HG03175 (cell line): ENCODE data around the gene CFAP126.
"Not testable (repeated sequence)": the region's sequence is repeated elsewhere in the genome, so short reads cannot be mapped to it uniquely, and the experiment has no call there.

ENCODE experiments used
- ATAC-seq: cut with Tn5 transposase; IDR thresholded peaks from one replicate; pipeline ENCODE4 v1.9.1; 2021; ENCODE audit warnings: mild to moderate bottlenecking, moderate library complexity; ENCODE audit not compliant: unreplicated experiment

The CFAP126 gene

DNA sequence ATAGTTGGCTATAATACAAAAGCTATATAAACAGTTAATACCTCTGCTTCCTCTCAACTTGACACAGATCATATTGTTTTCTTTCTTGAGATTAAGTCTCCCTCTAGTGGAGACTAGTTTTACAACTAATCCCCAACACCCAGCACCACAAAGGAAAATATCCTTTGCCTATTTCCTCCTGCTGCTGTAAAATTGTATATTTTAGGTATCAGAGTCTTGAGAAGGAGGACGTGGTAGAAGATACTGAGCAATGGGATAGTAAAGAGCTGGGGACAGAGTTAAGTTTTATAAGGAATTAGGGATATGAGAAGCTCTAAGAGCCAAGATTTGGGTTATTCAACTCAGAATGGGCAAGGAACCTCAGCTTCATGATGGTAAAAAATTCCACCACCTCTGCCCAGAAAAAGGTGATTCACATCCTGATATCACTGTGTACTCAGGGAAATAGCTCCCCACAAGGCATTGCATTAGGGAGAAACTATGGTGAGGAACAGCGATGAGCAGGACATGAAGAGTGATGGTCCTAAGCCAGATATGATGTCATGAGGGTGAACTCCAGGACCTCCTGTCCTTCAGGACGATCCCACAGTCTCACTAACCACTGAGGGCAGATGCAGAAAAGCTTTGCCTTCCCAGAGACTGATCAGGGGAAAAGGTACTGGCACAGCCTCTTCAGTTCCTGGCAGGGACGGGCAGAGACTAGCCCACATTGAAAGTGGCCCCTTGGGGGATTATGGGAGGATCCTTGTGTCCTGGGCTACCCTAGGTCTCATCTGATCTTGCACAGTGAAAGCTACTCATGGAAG, 14.7 kb upstream of the CFAP126 start:
- ATAC-seq = peak; percentile 46

DNA sequence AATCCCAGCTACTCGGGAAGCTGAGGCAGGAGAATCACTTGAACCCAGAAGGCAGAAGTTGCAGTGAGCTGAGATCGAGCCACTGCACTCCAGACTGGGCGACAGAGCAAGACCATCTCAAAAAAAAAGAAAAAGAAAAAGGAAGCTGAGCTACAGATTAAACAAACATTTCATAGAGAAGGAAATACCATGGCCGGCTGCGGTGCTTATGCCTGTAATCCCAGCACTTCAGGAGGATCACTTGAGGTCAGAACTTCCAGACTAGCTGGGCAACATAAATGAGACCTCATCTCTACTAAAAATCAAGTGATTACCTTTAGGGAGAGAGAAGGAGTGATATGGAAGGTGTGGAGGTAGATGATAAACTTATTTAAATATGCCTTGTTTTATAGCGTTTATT, 14.0 kb upstream of the CFAP126 start:
- ATAC-seq = no peak

DNA sequence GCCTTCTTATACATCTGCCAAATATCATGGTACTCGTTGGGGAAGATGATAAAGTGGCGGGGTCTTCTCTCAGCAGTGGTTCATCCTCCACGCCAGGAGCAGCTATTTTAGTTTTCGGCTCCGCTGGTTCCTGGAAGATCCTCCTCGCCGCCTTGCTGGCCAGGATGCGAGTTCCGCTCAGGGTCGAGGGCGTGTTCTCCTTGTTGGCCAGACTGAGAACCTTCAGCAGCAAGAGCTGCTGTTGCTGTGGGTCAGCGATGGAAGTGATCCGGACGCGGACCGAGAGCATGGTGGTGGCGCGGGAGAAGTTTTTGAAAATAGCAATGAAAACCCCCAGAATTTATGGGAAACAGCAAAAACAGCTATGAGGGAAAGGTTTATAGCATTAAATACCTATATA, 11.4 kb upstream of the CFAP126 start:
- ATAC-seq = no peak

DNA sequence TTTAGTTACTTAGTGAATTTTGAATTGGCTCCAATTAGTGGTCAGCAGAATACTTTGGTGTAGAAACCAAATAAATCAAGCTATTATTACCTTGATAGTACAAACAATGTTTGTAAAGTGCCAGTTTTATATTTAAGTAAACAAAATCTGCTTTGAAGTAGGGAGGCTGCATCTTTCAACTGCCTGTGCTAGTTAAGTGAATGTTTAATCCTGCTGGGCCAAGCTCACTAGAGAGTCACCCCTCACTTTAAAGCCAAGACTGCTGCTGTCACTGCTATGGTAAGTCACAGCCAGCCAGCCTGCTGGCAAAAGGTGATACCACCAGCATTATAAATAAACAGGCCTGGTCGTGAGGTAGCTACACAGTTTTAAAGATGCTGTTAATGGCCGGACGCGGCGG, 10.3 kb upstream of the CFAP126 start:
- ATAC-seq = no peak

DNA sequence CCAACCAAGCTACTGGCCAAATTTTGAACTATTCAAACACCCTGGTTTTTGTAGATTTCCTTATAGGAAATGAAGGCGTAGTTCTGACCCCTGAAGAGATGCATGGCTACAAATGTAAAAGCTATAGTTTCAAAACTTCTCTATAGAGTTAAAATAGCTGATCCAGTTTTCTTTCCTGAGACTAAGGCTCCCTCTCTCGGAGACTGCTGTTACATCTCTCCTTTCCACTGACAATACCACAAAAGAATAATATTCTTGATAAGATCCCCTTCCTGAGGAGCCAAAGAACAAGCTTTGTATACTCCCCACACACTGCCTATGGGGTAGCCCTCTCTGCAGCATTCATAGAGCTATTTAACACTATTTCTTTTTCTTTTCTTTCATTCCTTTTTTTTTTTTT, 6.7 kb upstream of the CFAP126 start:
- ATAC-seq = no peak

DNA sequence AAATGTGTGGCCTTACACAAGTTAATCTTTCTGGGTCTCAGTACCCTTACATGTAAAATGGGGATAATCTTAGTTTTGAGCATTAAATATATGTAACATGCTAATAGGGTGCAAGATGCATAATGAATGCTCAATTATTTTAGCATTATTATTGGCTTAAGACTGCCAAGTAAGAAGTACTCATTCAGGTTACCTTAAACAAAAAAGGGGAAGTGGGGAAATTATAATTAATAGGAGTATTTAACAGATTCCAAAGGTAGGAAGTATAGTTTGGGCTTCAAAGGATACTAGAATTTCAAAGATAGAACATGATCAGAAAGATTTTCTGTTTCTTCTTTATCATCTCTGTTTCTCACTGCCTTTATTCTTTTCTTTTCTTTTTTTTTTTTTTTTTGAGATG, 5.8 kb upstream of the CFAP126 start:
- no peak for ATAC-seq

DNA sequence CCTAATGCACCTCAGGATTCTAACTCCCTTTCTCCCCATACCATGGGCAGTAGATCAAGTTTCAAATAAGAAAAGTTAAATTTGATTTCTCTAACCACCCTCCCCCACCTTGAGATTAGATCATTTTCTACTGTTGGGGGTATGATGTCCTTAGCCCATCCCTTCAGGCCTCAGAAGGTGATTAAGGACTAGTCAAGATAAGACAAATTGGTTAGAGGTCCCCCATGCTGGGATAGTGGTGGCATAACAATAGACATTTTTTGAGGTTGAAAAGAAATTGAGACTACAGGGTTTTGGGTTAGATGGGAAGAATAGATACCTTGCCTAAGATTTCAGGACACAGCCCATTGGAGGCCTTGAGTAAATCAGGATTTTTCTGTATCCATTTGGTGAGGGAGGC, 2.5 kb downstream of the CFAP126 start:
- ATAC-seq = no peak

DNA sequence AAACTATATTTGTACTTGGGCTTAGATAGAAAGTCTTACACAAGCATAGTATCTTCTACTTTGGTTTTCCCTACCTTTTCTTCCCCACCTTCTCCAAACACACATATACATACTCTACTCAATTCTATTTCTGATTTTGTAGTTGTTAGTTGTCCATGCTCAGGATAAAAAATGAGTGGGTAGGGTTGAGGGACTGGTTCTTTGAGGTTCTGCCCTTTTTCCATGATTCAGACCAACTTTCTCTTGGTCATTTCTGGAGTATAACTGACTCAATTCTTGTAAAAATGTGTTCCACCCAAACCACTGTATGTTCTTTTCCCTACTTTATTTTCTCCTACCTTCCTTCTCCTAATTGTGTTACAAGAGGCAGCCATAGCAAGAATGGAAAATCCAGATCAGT, 3.3 kb downstream of the CFAP126 start:
- ATAC-seq = no peak

DNA sequence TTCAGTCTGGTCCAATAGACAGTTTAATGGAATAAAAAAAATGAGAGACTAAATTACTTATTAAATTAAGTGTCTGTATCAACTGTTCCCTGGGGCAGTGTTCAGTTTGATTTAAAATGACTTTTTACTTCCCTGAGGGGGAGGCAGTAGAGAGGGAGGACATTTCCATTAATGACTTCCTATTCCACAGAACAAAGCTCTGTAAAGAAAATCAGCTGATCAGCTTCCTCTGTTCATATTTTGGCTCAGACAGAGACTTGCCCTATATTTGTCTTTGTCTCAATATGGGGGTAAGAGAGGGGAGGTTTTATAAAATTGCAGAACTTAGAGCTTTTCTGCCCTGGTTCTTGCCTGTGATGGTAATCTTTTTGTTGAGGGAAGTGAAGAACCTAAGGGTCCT, 8.4 kb downstream of the CFAP126 start:
- no peak for ATAC-seq

DNA sequence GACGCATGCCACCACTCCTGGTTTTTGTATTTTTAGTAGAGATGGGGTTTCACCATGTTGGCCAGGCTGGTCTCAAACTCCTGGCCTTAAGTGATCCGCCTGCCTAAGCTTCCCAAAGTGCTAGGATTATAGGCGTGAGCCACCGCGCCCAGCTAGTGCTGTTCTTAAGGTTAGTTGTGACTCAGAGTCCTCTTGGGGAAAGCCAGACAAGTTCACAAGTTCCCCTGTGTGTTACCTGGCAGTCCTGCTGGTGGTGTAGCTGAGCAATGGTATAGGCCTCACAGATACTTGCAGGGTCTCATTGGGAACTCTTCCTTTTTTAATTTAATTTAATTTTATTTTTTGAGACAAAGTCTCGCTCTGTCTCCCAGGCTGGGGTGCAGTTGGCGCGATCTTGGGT, 10.6 kb downstream of the CFAP126 start:
- no peak for ATAC-seq

DNA sequence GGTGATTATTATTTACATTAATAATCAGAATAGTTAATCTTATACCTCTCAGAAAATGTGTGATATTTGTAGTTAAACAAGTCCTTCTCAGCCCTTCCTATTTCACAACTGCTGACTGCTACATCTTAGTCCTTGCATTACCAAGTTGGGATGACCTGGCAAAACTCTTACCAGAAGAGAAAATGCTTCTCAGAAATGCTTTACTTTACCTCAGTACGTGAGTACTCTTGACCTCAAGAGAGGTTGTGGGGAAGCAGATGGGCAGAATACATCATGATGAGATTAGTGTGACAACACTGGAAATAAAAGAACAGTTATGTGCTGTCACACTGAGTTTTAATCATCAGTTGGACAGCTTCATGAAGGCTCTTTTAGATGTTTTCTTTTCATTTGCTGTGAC, 16.2 kb downstream of the CFAP126 start:
- no peak for ATAC-seq

DNA sequence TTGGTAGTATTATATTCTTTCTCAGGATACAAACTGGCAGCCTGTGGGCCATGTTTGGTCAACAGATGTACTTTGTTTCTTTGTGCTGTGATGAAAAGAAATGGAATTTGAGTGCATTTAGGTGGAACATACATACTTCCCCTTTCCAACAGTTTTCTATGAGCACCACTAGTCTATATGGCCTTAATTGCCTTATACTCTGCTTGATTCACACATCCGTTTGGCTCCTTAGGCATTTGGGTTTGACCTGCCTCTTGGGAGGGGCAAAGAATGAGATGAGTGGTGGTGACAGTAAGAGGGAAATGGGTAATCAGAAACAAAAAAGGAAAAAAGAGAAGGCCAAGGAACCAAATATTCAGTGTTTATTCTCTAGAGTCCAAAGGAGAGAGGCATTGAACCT, 17.0 kb downstream of the CFAP126 start:
- no peak for ATAC-seq

DNA sequence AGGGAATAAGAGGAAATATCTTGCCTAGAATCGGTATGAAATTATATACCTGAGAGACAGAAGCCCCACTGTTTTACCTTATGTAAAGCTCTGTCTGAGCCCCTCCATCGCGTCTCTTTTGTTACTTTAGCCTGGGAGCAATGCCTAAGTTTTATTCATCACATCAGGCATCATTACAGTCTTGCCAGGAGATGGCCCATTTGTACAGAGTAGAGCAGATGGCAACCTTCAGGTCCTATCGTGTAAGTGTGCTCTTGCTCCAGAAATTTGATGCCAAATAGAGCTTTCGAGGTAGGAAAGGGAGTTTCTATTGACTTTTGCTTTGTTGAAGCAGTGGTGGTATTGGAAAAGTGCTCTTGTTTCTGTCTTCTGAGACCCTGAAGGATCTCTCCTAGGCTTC, 24.9 kb downstream of the CFAP126 start:
- ATAC-seq = no peak

DNA sequence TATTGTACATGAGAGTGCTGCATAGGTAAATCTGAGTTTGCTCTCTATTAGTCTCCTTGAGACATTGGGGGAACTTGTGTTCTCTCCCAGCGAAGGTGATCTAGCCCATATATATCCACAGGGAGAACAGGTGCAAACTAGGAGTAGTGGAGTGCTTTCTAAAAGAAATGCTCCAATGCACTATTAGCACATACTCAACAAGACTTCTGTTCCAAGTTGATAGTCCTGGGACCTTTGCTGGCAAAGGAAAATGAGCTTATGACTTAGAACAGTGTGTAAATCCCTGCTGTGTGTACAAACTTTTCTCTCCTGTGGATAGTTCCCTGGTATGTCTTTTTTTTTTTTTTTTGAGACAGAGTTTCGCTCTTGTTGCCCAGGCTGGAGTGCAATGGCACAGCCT, 25.5 kb downstream of the CFAP126 start:
- ATAC-seq = no peak

DNA sequence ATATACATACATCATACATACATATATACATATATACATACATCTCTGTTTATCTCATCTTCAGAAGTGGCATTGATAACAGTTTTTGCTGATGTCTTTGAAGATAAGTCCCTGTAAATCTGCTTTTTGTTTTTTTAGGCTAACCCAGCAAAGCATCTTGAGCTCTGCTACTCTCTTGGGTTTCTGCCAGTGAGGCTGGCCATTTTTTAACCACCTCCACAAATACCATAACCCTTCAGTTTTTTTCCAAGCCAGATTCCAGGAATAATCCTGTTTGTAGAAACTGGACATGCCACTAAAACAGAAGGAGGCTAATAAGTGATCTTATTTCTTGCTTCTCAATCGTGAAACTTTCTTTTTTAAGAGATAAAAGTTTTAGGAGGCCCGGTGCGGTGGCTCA, 31.9 kb downstream of the CFAP126 start:
- ATAC-seq = no peak

DNA sequence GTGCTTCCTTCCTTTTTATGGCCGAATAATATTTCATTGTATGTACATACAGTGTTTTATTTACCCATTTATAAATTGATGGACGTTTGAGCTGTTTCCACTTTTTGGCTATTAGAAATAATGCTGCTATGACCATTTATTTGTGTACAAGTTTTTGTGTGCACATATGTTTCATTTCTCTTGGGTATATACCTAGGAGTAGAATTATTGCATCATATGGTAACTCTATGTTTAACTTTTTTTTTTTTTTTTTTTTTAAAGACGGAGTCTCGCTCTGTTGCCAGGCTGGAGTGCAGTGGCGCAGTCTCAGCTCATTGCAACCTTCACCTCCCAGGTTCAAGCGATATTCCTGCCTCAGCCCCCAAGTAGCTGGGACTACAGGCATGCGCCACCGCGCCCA, 34.5 kb downstream of the CFAP126 start:
- ATAC-seq = no peak

DNA sequence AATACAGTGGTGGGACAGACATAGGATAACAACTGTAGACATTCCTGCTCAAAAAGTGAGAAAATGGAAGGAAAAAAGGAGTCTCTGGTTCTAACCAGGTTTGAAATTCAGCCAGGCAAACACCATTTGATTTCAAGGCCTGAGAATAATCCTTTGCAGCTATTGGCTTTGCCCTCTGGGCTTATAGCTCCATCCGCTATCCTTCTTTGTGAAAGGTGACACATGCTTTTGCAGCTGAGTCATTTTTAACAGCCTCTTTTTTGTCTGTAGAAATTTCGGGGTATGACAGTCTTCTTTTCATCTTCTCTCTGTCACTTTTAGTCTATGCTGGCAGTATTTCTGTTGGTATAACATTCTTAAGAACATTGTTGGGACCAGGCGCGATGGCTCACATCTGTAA, 37.3 kb downstream of the CFAP126 start:
- ATAC-seq = no peak

DNA sequence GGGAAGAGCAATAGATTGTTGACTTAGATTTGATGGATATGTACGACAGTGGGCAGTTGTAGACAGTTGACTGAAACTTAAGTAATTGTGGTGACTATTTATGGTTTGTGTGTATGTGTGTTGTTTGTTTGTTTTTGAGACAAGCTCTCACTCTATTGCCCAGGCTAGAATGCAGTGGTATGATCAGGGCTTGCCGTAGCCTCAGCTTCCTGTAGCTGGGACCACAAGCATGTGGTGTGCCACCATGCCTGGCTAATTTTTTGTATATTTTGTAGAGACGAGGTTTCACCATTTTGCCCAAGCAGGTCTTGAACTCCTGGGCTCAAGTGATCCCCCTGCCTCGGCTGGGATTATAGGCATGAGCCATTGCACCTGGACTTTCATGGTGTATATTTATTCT, 43.7 kb downstream of the CFAP126 start:
- ATAC-seq = no peak

DNA sequence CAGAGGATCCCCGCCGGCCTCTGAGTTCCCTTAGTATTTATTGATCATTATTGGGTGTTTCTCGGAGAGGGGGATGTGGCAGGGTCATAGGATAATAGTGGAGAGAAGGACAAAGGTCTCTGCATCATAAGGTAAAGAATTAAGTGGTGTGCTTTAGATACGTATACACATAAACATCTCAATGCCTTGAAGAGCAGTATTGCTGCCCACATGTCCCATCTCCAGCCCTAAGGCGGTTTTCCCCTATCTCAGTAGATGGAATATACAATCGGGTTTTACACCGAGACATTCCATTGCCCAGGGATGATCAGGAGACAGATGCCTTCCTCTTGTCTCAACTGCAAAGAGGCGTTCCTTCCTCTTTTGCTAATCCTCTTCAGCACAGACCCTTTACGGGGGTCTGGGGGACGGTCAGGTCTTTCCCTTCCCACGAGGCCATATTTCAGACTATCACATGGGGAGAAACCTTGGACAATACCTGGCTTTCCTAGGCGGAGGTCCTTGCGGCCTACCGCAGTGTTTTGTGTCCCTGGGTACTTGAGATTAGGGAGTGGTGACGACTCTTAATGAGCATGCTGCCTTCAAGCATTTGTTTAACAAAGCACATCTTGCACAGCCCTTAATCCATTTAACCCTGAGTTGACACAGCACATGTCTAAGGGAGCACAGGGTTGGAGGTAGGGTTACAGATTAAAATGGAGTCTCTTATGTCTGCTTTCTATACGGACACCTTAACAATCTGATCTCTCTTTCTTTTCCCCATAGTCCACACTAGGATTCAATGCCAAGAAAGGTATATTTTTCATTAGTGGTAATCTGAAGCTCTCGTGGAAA, 51.6 kb downstream of the CFAP126 start:
- not testable (repeated sequence) for ATAC-seq
